ENCODE results near the gene OSTM1.

DNA sequence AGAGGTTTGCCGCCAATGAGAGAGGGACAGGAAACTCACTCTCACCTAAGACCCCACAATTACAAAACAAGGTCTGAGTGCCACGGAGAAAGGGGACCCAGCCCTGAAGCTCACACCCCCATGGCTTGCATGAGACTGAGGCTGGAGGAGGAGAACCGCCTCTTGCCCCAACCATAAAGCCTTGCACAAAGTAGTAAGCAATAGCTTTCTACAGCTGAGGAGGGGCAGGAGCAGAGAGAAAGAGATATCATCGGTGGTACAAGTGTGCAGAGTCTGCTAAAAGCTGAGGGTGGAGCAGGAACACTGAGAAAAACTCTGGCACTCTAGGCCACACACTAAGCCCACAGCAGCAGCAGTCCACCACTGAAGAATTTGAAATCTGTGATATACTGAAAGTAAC, 37.7 kb downstream of the OSTM1 start:
- TF ChIP-seq POLR2AphosphoS5 (IDR thresholded peaks at IDR 0.05) (no peak), POLR2A (IDR thresholded peaks at IDR 0.05) (no peak)
- TF ChIP-seq, protein P1, sequence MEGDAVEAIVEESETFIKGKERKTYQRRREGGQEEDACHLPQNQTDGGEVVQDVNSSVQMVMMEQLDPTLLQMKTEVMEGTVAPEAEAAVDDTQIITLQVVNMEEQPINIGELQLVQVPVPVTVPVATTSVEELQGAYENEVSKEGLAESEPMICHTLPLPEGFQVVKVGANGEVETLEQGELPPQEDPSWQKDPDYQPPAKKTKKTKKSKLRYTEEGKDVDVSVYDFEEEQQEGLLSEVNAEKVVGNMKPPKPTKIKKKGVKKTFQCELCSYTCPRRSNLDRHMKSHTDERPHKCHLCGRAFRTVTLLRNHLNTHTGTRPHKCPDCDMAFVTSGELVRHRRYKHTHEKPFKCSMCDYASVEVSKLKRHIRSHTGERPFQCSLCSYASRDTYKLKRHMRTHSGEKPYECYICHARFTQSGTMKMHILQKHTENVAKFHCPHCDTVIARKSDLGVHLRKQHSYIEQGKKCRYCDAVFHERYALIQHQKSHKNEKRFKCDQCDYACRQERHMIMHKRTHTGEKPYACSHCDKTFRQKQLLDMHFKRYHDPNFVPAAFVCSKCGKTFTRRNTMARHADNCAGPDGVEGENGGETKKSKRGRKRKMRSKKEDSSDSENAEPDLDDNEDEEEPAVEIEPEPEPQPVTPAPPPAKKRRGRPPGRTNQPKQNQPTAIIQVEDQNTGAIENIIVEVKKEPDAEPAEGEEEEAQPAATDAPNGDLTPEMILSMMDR (IDR thresholded peaks at IDR 0.05 in 8 of 11, conservative IDR thresholded peaks at IDR 0.05 in 3 of 11): no peak
